Heart left ventricle (tissue), 13 donors: ENCODE measurements around the gene F2R.

Experiments
- CTCF ChIP-seq, 12 donors: fragments of 200-600 bp; sonication (generic) in 4 of 12; IDR thresholded peaks; one replicate each; pipeline versions ENCODE4 v1.5.0 to v1.8.0; 2018 to 2022; ENCODE audit warnings: antibody characterized with exemption in 12 of 12, mild to moderate bottlenecking in 5 of 12
- POLR2A ChIP-seq, 2 donors: fragments of 450-650 bp; IDR thresholded peaks; one replicate each; pipeline ENCODE4 v1.6.1; 2017; ENCODE audit warnings: antibody characterized with exemption in 2 of 2, mild to moderate bottlenecking in 2 of 2, moderate library complexity in 2 of 2
- donor health status: ischemic (EF 13 %, LVEDD 7.1; RV severe dilation, severe dysfunction).
- donor health status: DM: no; HTN: yes; CAD: no.
- donor health status: DM: no; HTN: no; CAD: no.
- donor health status: ischemic (EF 25% LVEDD 6.9; RV normal size, moderate dysfunction).
- donor health status: ischemic (EF 25% LVEDD 5.7; RV mildly dilated, moderate dysfunction).
- donor health status: ischemic (EF 35%, LVEDD 5.7; RV mildly dilated, moderate dysfunction).
- donor health status: nonischemic (EF 11% LVEDD 7.7; RV severe dilation, severe dysfunction).
- donor health status: DM: yes; HTN: yes; CAD: no.
- donor health status: PGD.
- donor health status: ischemic (EF 29% LVEDD 5.4; RV normal size, mild dysfunction).
- donor health status: nonischemic (EF 23%, LVEDD 6.1; RV moderate dilation, normal function).

GRCh38 chr5:76704131-76704663, 11.7 kb upstream of the F2R start:
- TF ChIP-seq CTCF (IDR thresholded peaks at IDR 0.05): no peak
- TF ChIP-seq POLR2A (IDR thresholded peaks at IDR 0.05): no peak
